Smooth muscle cell (in vitro differentiated cells): ENCODE data around the gene RBM4. TPM values are rescaled to one million over a fixed set of nuclear protein-coding genes. Genes with fewer than 3 reads are reported as not detected.

ENCODE experiments used
- DNase-seq: peaks from one replicate; lab custom pipeline; 2025; ENCODE audit not compliant: unreplicated experiment; lab: John Stamatoyannopoulos, UW
- H2AFZ ChIP-seq: fragments of 200-600 bp; sonication (generic); 2 replicates; pipeline ENCODE4 v1.6.0; 2016; ENCODE audit warnings: antibody characterized with exemption, low read depth, mild to moderate bottlenecking
- H3F3A ChIP-seq: fragments of 200-600 bp; sonication (generic); 2 replicates; pipeline ENCODE4 v1.6.0; 2017; ENCODE audit warnings: antibody characterized with exemption, low read depth
- H3K27ac ChIP-seq: fragments of 200-600 bp; sonication (generic); 2 replicates; pipeline ENCODE4 v1.5.1; 2016; ENCODE audit warnings: low read depth, mild to moderate bottlenecking
- H3K27me3 ChIP-seq: fragments of 200-600 bp; sonication (generic); 2 replicates; pipeline ENCODE4 v1.6.1; 2016; ENCODE audit warnings: low read depth, mild to moderate bottlenecking
- H3K36me3 ChIP-seq: fragments of 200-600 bp; sonication (generic); 2 replicates; pipeline ENCODE4 v1.5.1; 2016; ENCODE audit warnings: low read depth
- H3K4me1 ChIP-seq: fragments of 200-600 bp; sonication (generic); 2 replicates; pipeline ENCODE4 v1.5.1; 2016; ENCODE audit warnings: low read depth
- H3K4me2 ChIP-seq: fragments of 200-600 bp; sonication (generic); 2 replicates; pipeline ENCODE4 v1.6.0; 2016; ENCODE audit warnings: mild to moderate bottlenecking
- H3K4me3 ChIP-seq: fragments of 200-600 bp; sonication (generic); 2 replicates; pipeline ENCODE4 v1.5.1; 2016; ENCODE audit warnings: mild to moderate bottlenecking
- H3K79me2 ChIP-seq: fragments of 200-600 bp; sonication (generic); 2 replicates; pipeline ENCODE4 v1.6.0; 2016; ENCODE audit warnings: low read depth, mild to moderate bottlenecking
- H3K9ac ChIP-seq: fragments of 200-600 bp; sonication (generic); 2 replicates; pipeline ENCODE4 v1.6.0; 2016; ENCODE audit warnings: low read depth
- H3K9me3 ChIP-seq: fragments of 200-600 bp; sonication (generic); replicated peaks from 2 replicates; pipeline ENCODE4 v1.5.1; 2016; ENCODE audit warnings: low read depth
- H4K20me1 ChIP-seq: fragments of 200-600 bp; sonication (generic); 2 replicates; pipeline ENCODE4 v1.6.0; 2016; ENCODE audit warnings: low read depth
- CTCF ChIP-seq: fragments of 200-600 bp; sonication (generic); IDR thresholded peaks from 2 replicates; pipeline ENCODE4 v1.5.1; 2017; ENCODE audit warnings: borderline replicate concordance, mild to moderate bottlenecking, antibody characterized with exemption; ENCODE audit not compliant: insufficient read depth, poor library complexity, severe bottlenecking
- WGBS: methylation state at CpG from one replicate; pipeline ENCODE4 v1.1.7; 2016; ENCODE audit warnings: low lambda C conversion rate; 5-methylcytosine and 5-hydroxymethylcytosine counted together
- polyA plus RNA-seq: library from polyadenylated mRNA; unstranded; fragments of >200 nt; fragmentation: Nextera tagmentation; extraction: Ambion mirVana; gene quantifications from 2 replicates; pipeline ENCODE4 v1.2.1, GENCODE V29; 2016
- total RNA-seq: library from RNA; depleted of rRNA; stranded (reverse); fragments of >200 nt; gene quantifications from 2 replicates; pipeline ENCODE4 v1.2.3, GENCODE V29; 2014

The RBM4 gene
- total and polyA plus RNA-seq, 2 experiments from 2014 or later = 121 to 125 TPM

- no peaks in the 10 kb centered on the region for H3K4me1 ChIP-seq
- no peaks in the 10 kb centered on the region for H3K27me3 ChIP-seq
- no peaks in the 10 kb centered on the region for H4K20me1 ChIP-seq
- no peak overlapping the region for H3K9ac ChIP-seq
- no peaks in the 10 kb centered on the region for H3F3A ChIP-seq
- WGBS = 96% methylated on average over 20 of the region's 20 CpGs
- H3K36me3 ChIP-seq = no peaks in the 10 kb centered on the region
- H3K4me2 ChIP-seq = no peak overlapping the region
- H3K79me2 ChIP-seq = no peaks in the 10 kb centered on the region
- DNase-seq = no peak
- no peak overlapping the region for H2AFZ ChIP-seq
- H3K9me3 ChIP-seq = no peaks in the 10 kb centered on the region
- no peak overlapping the region for H3K27ac ChIP-seq
- no peak for TF ChIP-seq CTCF
- H3K4me3 ChIP-seq = no peak overlapping the region
Observed at GRCh38 chr11:66692871-66693331, 54.4 kb downstream of the RBM4 start.

- Histone ChIP-seq H2AFZ (no peak overlapping the region), H3K27me3 (no peaks in the 10 kb centered on the region), H3K4me2 (no peak overlapping the region), H3K9ac (no peak overlapping the region), H3K9me3 (no peaks in the 10 kb centered on the region), H3K4me1 (no peaks in the 10 kb centered on the region), H3K4me3 (no peak overlapping the region), H3K79me2 (no peaks in the 10 kb centered on the region), H3F3A (no peaks in the 10 kb centered on the region), H3K36me3 (no peaks in the 10 kb centered on the region), H3K27ac (no peak overlapping the region), H4K20me1 (no peaks in the 10 kb centered on the region)
- no peak for DNase-seq
- 95% methylated on average over 15 of the region's 15 CpGs for WGBS
- TF ChIP-seq CTCF = no peak
Observed at GRCh38 chr11:66693356-66694055, 55.0 kb downstream of the RBM4 start.

GRCh38 chr11:66694056-66694410 is 55.5 kb downstream of the RBM4 start:
- no peak overlapping the region for H2AFZ ChIP-seq
- H3K4me1 ChIP-seq = no peaks in the 10 kb centered on the region
- DNase-seq = no peak
- no peaks in the 10 kb centered on the region for H3K36me3 ChIP-seq
- no peaks in the 10 kb centered on the region for H3F3A ChIP-seq
- no peak overlapping the region for H3K4me2 ChIP-seq
- H3K9me3 ChIP-seq = no peaks in the 10 kb centered on the region
- H3K9ac ChIP-seq = no peak overlapping the region
- no peak overlapping the region for H3K4me3 ChIP-seq
- H4K20me1 ChIP-seq = no peaks in the 10 kb centered on the region
- no peak overlapping the region for H3K27ac ChIP-seq
- no peak for TF ChIP-seq CTCF
- no peaks in the 10 kb centered on the region for H3K79me2 ChIP-seq
- H3K27me3 ChIP-seq = no peaks in the 10 kb centered on the region
- 93% methylated on average over 13 of the region's 13 CpGs for WGBS

GRCh38 chr11:66694732-66695207 is 56.3 kb downstream of the RBM4 start:
- Histone ChIP-seq H3F3A (no peaks in the 10 kb centered on the region), H3K9me3 (no peaks in the 10 kb centered on the region), H3K27me3 (no peaks in the 10 kb centered on the region), H3K4me1 (no peaks in the 10 kb centered on the region), H3K4me2 (no peak overlapping the region), H3K27ac (no peak overlapping the region), H3K36me3 (no peaks in the 10 kb centered on the region), H3K79me2 (no peaks in the 10 kb centered on the region), H3K4me3 (no peak overlapping the region), H3K9ac (no peak overlapping the region), H4K20me1 (no peaks in the 10 kb centered on the region), H2AFZ (no peak overlapping the region)
- peak; percentile 49 for DNase-seq
- WGBS = 29% methylated on average over 6 of the region's 6 CpGs
- TF ChIP-seq CTCF = peak; percentile 92
